ENCODE results near the gene SLC2A9. TPM values are rescaled to one million over a fixed set of nuclear protein-coding genes. Genes with fewer than 3 reads are reported as not detected.

The SLC2A9 gene
- total RNA-seq, 1 donor from 2014 or later: 25.2 TPM

DNA sequence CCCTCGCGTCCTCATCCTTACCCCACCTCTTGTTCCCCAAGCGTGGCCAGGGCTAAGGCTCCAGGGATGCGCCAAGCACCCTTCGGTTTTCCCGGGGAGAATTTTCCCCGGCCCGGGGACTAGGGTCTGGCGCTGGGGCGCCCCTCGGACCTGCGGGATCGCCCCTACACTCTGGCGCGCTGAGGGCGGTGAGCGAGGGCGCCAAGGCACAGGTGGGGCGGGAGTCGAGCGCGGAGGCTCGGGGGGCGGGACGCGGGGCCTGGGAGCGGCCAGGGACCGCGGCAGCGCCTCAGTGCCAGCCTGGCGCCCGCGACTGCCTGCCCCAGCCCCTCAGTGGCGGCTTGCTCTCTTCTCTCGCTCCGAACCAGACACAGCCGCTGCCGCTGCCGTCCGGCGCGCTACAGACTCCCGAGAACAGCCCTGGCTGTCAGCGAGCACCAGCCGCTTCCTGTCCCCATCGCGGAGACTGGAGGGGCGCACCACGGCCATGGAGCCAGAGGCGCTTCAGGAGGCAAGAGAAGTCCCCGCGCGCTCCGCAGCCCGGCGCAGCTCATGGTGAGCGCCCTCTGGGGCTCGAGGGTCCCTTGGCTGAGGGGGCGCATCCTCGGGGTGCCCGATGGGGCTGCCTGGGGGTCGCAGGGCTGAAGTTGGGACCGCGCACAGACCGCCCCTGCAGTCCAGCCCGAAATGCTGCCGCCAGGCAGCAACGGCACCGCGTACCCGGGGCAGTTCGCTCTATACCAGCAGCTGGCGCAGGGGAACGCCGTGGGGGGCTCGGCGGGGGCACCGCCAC is 239.8 kb downstream of the SLC2A9 start, which contains the start of gene DRD5:
Gene DRD5 (plus strand): TSS at position 292 of the 793 bp plus-strand sequence. CDS start 396 bp downstream, at position 688.
- Histone ChIP-seq H3K27me3 (ENCODE audit: low read depth) (peaks cover 32% of the 10 kb centered on the region), H3K9me3 (no peaks in the 10 kb centered on the region), H3K4me3 (no peak within 1 kb of the TSS), H3K27ac (no peak within 1 kb of the TSS), H3K4me1 (no peaks in the 10 kb centered on the region), H3K36me3 (no peaks in the 10 kb centered on the region)
- intact Hi-C loops (cut with DNase I): no loop called here
- DNase-seq (no peak), ATAC-seq (no peak)
- TF ChIP-seq, protein P1, sequence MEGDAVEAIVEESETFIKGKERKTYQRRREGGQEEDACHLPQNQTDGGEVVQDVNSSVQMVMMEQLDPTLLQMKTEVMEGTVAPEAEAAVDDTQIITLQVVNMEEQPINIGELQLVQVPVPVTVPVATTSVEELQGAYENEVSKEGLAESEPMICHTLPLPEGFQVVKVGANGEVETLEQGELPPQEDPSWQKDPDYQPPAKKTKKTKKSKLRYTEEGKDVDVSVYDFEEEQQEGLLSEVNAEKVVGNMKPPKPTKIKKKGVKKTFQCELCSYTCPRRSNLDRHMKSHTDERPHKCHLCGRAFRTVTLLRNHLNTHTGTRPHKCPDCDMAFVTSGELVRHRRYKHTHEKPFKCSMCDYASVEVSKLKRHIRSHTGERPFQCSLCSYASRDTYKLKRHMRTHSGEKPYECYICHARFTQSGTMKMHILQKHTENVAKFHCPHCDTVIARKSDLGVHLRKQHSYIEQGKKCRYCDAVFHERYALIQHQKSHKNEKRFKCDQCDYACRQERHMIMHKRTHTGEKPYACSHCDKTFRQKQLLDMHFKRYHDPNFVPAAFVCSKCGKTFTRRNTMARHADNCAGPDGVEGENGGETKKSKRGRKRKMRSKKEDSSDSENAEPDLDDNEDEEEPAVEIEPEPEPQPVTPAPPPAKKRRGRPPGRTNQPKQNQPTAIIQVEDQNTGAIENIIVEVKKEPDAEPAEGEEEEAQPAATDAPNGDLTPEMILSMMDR (IDR thresholded peaks at IDR 0.05): no peak

Other genes with a start within 250 kb of the SLC2A9 start
- not detected for gene DRD5, start 239.9 kb downstream of the SLC2A9 start, total RNA-seq
- 233 TPM for gene WDR1, start 95.3 kb upstream of the SLC2A9 start, total RNA-seq

Data from lower lobe of right lung (tissue), 2 donors.